Spleen (tissue), 7 donors: ENCODE data around the gene DTWD1.

Experiments
- POLR2A ChIP-seq, 3 donors: fragments of 450-650 bp; IDR thresholded peaks; one replicate each; pipeline ENCODE4 v1.5.1; 2017; ENCODE audit warnings: antibody characterized with exemption in 3 of 3, mild to moderate bottlenecking in 1 of 3
- POLR2AphosphoS5 ChIP-seq, 3 donors: sonication (generic); formaldehyde crosslinking; IDR thresholded peaks; one replicate each; pipeline ENCODE4 v1.5.1; 2017; ENCODE audit warnings: antibody characterized with exemption in 3 of 3
- TF ChIP-seq, protein P1 (sequence below), 11 experiments: fragments of 200-600 bp in 7 of 11; fragments of 450-650 bp in 4 of 11; sonication (generic) in 4 of 11; IDR thresholded peaks in 8 of 11; conservative IDR thresholded peaks in 3 of 11; 1 replicate in 7 of 11; 2 replicates in 4 of 11; pipeline versions ENCODE4 v1.4.0 to v1.8.0; 2016 to 2021; ENCODE audit warnings: antibody characterized with exemption in 11 of 11, inconsistent platforms in 4 of 11, mild to moderate bottlenecking in 1 of 11
- donor health status: DM: no; HTN: no; CAD: no; lungs with moderate emphysema.
- donor health status: DM: no; HTN: no; CAD: no.
- donor health status: DM: no; HTN: no; CAD: no.

DNA sequence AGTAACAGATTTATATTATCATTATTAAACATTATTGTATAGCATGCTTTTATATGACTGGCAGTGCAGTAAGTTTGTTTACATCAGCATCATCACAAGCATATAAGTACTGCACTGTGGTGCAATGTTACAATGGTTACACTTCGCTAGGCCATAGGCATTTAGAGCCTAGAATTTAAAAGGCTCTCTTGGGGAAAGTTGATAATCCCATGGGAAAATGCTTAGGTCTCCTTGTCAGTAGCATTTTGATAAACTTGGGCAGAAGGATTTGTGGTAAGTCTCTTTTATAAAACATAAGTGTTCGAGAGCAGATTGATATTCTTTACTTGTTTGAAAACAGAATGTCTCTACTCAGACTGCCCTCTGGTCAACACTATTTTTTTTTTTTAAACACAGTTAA is 7.5 kb downstream of the DTWD1 start:
- TF ChIP-seq, protein P1, sequence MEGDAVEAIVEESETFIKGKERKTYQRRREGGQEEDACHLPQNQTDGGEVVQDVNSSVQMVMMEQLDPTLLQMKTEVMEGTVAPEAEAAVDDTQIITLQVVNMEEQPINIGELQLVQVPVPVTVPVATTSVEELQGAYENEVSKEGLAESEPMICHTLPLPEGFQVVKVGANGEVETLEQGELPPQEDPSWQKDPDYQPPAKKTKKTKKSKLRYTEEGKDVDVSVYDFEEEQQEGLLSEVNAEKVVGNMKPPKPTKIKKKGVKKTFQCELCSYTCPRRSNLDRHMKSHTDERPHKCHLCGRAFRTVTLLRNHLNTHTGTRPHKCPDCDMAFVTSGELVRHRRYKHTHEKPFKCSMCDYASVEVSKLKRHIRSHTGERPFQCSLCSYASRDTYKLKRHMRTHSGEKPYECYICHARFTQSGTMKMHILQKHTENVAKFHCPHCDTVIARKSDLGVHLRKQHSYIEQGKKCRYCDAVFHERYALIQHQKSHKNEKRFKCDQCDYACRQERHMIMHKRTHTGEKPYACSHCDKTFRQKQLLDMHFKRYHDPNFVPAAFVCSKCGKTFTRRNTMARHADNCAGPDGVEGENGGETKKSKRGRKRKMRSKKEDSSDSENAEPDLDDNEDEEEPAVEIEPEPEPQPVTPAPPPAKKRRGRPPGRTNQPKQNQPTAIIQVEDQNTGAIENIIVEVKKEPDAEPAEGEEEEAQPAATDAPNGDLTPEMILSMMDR (IDR thresholded peaks at IDR 0.05 in 8 of 11, conservative IDR thresholded peaks at IDR 0.05 in 3 of 11): no peak
- TF ChIP-seq POLR2A (IDR thresholded peaks at IDR 0.05) (no peak), POLR2AphosphoS5 (IDR thresholded peaks at IDR 0.05) (no peak)
